WTC11 (cell line): ENCODE measurements around the gene HMCN1.

ENCODE experiments used
- GTF2I ChIP-seq: fragments of 250-450 bp; sonication (Bioruptor Pico); conservative IDR thresholded peaks from 2 replicates; pipeline ENCODE4 v1.4.0; 2021; ENCODE audit warnings: mild to moderate bottlenecking
- TF ChIP-seq, protein P1 (sequence below): sonication (generic); formaldehyde crosslinking; IDR thresholded peaks from 2 replicates; pipeline ENCODE4 v1.8.1; 2022; ENCODE audit warnings: low read depth, mild to moderate bottlenecking, moderate library complexity, missing genetic modification reagents, borderline replicate concordance
- TF ChIP-seq, protein P2 (sequence below): sonication (generic); formaldehyde crosslinking; IDR thresholded peaks from 2 replicates; pipeline ENCODE4 v1.8.1; 2022; ENCODE audit warnings: low read depth, missing genetic modification reagents, borderline replicate concordance

DNA sequence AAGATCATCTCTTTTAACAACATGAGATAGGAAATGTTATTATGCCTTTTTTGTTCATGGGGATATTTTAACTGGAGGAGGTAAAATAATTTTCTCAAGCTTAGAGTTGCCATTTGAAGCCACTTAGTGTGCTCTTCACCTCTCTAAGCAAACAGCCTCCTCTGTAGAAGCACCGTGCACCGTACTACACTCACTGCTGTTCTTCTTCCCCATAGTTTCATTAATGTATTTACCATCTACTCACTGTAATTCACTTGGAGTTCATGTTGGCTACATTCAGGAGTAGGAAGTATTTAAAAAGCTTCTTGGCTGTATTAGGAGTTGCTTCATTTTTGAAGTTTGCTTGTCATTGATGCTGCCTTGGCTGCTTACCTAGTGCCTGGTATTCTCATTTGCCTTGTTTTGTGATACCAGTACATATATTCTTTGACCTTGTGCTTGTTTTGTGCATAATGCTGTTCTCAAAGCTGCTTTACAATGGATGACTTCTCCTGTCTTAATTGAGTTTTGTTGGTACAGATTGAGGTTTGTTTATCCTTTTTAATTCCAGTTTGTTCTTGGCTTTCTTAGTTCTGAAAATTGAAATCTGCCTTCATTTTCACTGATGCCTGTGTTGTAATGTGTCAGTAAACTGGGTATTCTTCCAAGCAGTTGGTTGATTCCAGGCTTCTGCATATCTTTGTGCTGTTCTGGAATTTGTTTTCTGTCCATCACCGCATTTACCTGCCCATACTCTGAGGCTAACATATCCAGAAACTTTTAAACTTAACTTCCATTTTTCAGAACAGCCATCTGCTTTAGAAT is 240.4 kb downstream of the HMCN1 start:
- TF ChIP-seq, protein P1, sequence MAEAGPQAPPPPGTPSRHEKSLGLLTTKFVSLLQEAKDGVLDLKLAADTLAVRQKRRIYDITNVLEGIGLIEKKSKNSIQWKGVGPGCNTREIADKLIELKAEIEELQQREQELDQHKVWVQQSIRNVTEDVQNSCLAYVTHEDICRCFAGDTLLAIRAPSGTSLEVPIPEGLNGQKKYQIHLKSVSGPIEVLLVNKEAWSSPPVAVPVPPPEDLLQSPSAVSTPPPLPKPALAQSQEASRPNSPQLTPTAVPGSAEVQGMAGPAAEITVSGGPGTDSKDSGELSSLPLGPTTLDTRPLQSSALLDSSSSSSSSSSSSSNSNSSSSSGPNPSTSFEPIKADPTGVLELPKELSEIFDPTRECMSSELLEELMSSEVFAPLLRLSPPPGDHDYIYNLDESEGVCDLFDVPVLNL (CRISPR knock-in tag): no peak
- TF ChIP-seq GTF2I: no peak
- TF ChIP-seq, protein P2, sequence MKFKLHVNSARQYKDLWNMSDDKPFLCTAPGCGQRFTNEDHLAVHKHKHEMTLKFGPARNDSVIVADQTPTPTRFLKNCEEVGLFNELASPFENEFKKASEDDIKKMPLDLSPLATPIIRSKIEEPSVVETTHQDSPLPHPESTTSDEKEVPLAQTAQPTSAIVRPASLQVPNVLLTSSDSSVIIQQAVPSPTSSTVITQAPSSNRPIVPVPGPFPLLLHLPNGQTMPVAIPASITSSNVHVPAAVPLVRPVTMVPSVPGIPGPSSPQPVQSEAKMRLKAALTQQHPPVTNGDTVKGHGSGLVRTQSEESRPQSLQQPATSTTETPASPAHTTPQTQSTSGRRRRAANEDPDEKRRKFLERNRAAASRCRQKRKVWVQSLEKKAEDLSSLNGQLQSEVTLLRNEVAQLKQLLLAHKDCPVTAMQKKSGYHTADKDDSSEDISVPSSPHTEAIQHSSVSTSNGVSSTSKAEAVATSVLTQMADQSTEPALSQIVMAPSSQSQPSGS (CRISPR knock-in tag): no peak
